Fibroblast of skin of right biceps (primary cell): ENCODE results near the gene DIP2A.
"Not testable (repeated sequence)": the region's sequence is repeated elsewhere in the genome, so short reads cannot be mapped to it uniquely, and the experiment has no call there.

Experiments
- DNase-seq: peaks from one replicate; pipeline ENCODE4 v3.0.0-alpha.2; 2013

DIP2A gene

GRCh38 chr21:46448855-46449254 is 9.8 kb upstream of the DIP2A start:
- not testable (repeated sequence) for DNase-seq

DNA sequence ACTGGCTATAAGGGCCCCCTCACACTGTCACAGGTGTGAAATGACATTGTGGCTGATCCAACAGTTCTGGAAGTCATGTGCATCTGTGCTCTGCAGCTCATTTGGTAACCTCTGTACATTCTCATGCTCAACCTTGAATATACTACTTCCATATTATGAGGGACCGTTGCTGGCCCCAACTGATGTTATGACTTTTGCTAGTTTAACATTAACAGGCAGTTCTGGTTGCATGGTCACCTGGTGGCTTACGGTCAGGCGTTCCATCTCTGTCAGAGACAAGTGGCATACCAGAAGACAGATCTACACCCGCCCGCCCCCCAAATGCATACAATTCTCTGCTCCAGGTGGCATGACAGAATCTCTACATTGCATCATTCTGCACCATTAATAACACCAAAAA is 6.0 kb upstream of the DIP2A start:
- DNase-seq, result no peak

DNA sequence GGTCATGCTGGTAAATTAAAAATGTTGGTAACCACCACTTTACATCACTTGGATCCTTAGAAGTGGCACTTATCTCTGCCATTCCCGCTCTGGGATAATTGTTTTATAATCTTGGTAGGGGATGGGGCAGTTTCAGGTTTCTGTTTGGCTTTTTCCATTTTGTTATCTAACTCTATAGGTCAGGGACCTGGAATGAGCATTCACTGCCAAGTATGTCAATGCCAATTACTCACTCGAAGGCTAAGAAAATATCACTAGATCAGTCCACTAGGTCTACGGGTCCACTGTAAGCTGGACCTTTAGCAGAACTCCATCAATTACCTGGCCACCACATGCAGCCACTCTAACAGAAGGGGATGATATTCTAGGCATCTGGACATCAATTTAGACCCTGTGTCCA is 4.5 kb upstream of the DIP2A start:
- DNase-seq, result no peak

GRCh38 chr21:46454634-46455390 is 3.9 kb upstream of the DIP2A start:
- no peak for DNase-seq

DNA sequence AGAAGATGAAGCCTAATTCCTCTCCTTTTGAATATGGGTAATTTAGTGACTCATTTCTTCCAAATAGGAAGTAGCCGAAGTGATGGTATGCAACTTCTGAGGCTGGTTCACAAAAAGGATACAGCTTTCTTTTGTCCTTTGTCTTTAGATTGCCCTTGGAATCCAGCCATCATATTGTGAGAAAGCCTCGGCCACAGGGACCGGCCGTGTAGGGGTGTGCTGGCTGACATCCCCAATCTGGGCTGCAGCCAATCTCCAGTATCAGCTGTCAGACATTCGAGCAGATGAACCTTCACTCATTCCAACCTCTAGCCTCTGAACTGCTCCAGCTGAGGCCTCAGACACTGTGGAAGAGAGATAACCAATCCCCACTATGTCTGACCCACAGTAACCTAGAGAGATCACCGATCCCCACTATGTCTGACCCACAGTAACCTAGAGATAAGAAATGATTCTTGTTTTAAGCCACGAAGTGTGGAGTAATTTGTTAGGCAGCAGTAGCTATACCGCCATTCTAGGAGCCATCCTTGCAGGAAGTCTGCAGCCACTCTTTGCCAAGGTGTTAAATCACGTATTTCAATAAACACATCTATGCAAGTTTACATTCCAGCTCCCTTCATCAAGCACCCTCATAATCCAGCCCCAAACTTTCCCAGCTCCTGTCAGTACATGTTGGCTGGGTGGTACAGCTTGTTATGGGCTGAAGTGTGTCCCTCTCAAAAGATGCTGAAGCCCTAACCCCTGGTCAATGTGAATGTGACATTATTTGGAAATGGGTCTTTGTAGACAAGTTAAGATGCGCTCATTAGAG is 2.9 kb upstream of the DIP2A start:
- peak; percentile 74 for DNase-seq

DNA sequence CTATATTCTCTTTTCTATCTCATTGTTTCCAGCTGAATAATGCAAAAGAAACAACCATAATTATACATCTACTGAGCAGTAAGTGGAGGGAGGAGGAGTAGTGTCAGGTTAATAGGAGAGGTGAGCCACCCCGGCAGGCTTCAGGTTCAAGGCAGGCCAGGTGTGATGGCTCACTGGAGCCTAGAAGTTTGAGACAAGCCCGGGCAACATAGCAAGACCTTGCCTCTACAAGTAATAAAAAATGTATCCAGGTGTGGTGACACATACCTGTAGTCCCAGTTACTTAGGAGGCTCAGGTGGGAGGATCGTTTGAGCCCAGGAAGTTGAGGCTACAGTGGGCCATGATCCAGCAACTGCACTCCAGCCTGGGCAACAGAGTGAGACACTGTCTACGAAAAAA is 1.9 kb upstream of the DIP2A start:
- no peak for DNase-seq

GRCh38 chr21:46457801-46458314 is 833 bp upstream of the DIP2A start:
- DNase-seq, result peak; percentile 32

DNA sequence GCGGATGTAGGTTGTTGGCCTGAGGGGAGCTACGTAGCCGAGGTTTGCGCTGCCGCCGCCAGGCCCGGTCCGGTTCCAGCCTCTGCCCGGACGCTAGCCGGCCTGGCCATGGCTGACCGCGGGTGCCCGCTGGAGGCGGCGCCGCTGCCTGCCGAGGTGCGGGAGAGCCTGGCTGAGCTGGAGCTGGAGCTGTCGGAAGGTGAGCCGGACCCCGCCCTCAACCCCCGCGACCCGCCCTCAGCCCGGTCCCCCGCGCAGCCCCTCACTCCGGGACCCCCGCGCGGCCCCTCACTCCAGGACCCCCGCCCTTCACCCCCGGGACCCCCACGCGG is 299 bp downstream of the DIP2A start:
- no peak for DNase-seq

- DNase-seq, result peak; percentile 28
Observed at GRCh38 chr21:46459356-46460112, 843 bp downstream of the DIP2A start.

DNA sequence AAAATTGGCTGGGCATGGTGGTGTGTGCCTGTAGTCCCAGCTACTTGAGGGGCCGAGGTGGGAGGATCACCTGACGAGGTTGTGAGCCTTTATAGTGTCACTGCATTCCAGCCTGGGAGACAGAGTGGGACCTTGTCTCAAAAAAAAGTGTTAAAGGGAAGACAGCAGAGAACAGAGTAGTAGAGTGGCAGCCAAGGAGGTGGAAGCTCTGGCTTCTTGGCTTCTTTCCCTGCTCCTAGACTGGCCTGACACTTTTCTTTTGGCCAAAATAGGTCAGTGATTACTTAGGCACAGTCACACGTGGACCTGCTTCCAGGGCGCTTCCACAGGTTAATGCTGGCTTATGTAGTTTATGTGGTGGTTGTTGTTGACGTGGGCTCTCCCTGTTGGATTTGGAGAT is 3.2 kb downstream of the DIP2A start:
- no peak for DNase-seq

DNA sequence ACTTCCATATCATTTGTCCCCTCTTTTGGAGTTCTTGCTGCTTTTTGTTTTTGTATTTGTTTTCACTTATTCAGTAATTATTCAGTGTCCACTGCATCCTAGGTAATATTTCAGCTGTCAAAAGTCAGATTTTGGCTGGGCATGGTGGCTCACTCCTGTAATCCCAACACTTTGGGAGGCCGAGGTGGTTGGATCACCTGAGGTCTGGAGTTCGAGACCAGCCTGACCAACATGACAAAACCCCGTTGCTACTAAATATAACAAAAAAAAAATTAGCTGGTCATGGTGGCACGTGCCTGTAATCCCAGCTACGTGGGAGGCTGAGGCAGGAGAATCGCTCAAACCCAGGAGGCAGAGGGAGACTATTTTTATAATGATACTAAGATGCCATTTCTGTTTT is 6.5 kb downstream of the DIP2A start:
- DNase-seq, result not testable (repeated sequence)

GRCh38 chr21:46465651-46466050 is 7.0 kb downstream of the DIP2A start:
- no peak for DNase-seq

- DNase-seq, result no peak
Observed at GRCh38 chr21:46468108-46468774, 9.6 kb downstream of the DIP2A start.

- DNase-seq, result no peak
Observed at GRCh38 chr21:46469275-46469674, 10.6 kb downstream of the DIP2A start.

DNA sequence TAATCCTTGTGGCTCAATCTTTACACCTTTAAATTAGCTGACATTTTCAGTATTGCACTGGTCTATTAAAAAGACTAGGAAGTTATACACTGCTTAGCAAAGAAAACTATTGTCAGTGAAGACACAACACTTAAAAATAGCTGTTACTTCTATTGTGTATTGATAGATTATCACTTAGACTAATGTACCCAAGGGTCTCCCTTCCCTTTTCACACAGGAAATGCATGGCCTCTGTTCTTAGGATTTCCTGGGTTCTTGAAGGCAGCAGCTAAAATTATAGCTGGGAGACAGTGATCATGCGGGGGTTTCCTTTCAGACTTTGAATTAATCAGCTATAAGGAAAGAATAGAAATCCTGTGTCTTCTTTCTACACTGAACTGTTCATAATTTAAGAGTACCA is 12.8 kb downstream of the DIP2A start:
- no peak for DNase-seq

- DNase-seq, result no peak
Observed at GRCh38 chr21:46472246-46472645, 13.6 kb downstream of the DIP2A start.

DNA sequence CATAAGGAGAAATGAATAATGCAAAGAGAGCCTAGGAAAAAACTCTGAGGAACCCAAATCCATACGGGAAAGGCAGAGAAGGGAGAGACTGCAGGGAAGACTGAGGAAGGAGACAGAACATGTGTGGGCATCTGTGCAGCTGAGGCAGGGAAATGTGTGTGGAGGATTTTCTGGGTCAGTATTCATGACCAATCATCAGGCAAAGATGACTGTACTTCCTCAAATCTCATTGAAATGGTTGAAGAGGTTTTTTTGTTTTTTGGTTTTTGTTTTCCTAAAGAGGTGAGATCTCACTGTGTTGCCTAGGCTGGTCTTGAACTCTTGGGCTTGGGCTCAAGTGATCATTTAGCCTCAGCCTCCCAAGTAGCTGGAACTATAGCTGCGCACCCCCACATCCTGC is 15.7 kb downstream of the DIP2A start:
- DNase-seq, result no peak

GRCh38 chr21:46475296-46475695 is 16.6 kb downstream of the DIP2A start:
- DNase-seq, result no peak

GRCh38 chr21:46477765-46478164 is 19.1 kb downstream of the DIP2A start:
- no peak for DNase-seq

GRCh38 chr21:46478910-46479309 is 20.2 kb downstream of the DIP2A start:
- DNase-seq, result no peak

DNA sequence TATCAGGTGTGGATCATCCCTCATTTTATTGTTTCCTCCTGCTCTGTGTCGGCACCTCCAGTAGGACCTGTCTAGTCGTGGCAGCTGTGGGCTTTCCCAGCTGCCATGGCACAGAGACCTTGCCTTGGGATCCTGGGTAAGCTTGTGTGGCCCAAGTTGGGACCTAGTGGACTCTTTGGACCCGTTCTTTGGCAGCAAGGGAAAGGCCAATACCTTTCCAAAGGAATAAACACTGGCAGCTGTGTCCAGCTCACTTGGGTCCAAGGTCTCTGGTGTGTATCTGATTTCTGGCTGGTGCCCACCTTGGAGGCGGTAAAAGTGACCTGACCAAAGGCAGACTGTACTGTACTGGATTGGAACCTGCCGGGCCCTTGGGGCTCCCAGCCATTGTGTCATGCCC is 21.8 kb downstream of the DIP2A start:
- no peak for DNase-seq

- DNase-seq, result no peak
Observed at GRCh38 chr21:46482225-46482845, 23.6 kb downstream of the DIP2A start.

DNA sequence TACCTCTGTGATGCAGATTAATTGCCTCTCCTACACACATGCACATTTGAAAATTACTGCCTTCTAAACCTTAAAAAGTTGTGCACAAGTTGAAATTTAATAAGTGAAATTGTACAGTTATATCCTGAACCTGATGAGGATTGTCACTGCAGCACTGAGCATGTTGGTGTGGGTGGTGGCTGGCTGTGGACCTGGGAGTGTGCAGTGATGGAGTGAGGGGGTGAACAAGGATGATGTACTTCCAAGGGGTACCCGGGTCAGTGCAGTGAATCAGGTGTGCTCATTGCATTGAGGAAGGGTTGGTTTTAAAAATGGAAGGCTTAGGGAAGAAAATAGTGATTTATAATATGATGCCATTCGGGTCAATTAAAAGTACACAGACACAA is 24.1 kb downstream of the DIP2A start:
- no peak for DNase-seq
